IMR-90 (cell line): ENCODE results near the gene KCNJ6.

ENCODE experiments used
- BHLHE40 ChIP-seq: fragments of 150-350 bp; IDR thresholded peaks from 2 replicates; pipeline ENCODE4 v1.6.1; 2016; ENCODE audit warnings: mild to moderate bottlenecking, low read depth, low read length
- CEBPB ChIP-seq: IDR thresholded peaks from 2 replicates; pipeline ENCODE4 v1.6.1; 2012; ENCODE audit warnings: low read depth, low read length, improper control_type of control experiment
- MAZ ChIP-seq: IDR thresholded peaks from 2 replicates; pipeline ENCODE4 v1.6.1; 2012; ENCODE audit warnings: low read depth, mild to moderate bottlenecking, low read length, improper control_type of control experiment, moderate library complexity, borderline replicate concordance
- POLR2A ChIP-seq: IDR thresholded peaks from 2 replicates; pipeline ENCODE4 v1.6.1; 2012; ENCODE audit warnings: mild to moderate bottlenecking, low read depth, low read length
- RAD21 ChIP-seq: IDR thresholded peaks from 2 replicates; pipeline ENCODE4 v1.6.1; 2012; ENCODE audit warnings: low read length, improper control_type of control experiment
- SMC3 ChIP-seq: fragments of 150-350 bp; IDR thresholded peaks from 2 replicates; pipeline ENCODE4 v1.6.1; 2016; ENCODE audit warnings: low read depth, mild to moderate bottlenecking, antibody characterized with exemption, low read length, moderate library complexity
- TF ChIP-seq, protein P1 (sequence below): conservative IDR thresholded peaks from 2 replicates; pipeline ENCODE4 v1.5.1; 2012; ENCODE audit warnings: mild to moderate bottlenecking, low read depth, low read length, improper control_type of control experiment
- TF ChIP-seq, protein P2 (sequence below): fragments of 150-350 bp; IDR thresholded peaks from 2 replicates; pipeline ENCODE4 v1.6.1; 2017; ENCODE audit warnings: mild to moderate bottlenecking, antibody characterized with exemption, low read length, low read depth
- TF ChIP-seq, protein P3 (sequence below): fragments of 150-350 bp; IDR thresholded peaks from 2 replicates; pipeline ENCODE4 v1.6.1; 2016; ENCODE audit warnings: low read depth, mild to moderate bottlenecking, low read length, moderate library complexity, borderline replicate concordance

DNA sequence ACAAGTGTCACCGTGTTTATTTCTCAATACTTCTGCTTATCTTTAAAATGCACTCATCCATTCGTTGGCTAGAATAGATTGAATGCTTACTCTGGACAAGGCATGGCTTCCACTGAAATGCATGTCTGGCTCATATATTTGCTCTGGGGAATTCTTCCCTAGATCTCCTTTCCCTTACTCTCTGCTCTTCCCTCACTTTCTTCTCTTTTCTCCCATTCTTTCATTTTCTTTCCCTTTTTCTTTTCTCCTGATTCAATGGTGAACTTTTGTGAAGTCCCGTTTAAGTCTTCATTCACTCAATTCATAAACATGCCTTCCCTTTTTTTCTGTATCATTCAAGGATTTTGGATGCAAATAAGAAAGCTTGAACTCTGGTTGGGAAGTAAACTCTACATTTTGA lies 315.2 kb downstream of the KCNJ6 start:
- TF ChIP-seq, protein P1, sequence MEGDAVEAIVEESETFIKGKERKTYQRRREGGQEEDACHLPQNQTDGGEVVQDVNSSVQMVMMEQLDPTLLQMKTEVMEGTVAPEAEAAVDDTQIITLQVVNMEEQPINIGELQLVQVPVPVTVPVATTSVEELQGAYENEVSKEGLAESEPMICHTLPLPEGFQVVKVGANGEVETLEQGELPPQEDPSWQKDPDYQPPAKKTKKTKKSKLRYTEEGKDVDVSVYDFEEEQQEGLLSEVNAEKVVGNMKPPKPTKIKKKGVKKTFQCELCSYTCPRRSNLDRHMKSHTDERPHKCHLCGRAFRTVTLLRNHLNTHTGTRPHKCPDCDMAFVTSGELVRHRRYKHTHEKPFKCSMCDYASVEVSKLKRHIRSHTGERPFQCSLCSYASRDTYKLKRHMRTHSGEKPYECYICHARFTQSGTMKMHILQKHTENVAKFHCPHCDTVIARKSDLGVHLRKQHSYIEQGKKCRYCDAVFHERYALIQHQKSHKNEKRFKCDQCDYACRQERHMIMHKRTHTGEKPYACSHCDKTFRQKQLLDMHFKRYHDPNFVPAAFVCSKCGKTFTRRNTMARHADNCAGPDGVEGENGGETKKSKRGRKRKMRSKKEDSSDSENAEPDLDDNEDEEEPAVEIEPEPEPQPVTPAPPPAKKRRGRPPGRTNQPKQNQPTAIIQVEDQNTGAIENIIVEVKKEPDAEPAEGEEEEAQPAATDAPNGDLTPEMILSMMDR = no peak
- TF ChIP-seq POLR2A (no peak), SMC3 (no peak), CEBPB (no peak), BHLHE40 (no peak), MAZ (no peak), RAD21 (no peak)
- TF ChIP-seq, protein P2, sequence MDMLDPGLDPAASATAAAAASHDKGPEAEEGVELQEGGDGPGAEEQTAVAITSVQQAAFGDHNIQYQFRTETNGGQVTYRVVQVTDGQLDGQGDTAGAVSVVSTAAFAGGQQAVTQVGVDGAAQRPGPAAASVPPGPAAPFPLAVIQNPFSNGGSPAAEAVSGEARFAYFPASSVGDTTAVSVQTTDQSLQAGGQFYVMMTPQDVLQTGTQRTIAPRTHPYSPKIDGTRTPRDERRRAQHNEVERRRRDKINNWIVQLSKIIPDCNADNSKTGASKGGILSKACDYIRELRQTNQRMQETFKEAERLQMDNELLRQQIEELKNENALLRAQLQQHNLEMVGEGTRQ = no peak
- TF ChIP-seq, protein P3, sequence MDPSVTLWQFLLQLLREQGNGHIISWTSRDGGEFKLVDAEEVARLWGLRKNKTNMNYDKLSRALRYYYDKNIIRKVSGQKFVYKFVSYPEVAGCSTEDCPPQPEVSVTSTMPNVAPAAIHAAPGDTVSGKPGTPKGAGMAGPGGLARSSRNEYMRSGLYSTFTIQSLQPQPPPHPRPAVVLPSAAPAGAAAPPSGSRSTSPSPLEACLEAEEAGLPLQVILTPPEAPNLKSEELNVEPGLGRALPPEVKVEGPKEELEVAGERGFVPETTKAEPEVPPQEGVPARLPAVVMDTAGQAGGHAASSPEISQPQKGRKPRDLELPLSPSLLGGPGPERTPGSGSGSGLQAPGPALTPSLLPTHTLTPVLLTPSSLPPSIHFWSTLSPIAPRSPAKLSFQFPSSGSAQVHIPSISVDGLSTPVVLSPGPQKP = no peak
